Activated T-helper 1 cell treated with anti-CD3 and anti-CD28 coated beads, Interleukin-12 subunit alpha, Interleukin-12 subunit beta, Interleukin-2, Interleukin-4 antibody, amounts not matched to agents 30 ng/mL and 10 ng/mL and 1 ng/mL, durations not matched to agents 14 hours and 24 hours and 36 hours (primary cell): ENCODE measurements around the gene ATP2A2. TPM values are rescaled to one million over a fixed set of nuclear protein-coding genes. Genes with fewer than 3 reads are reported as not detected.

ENCODE experiments used
- DNase-seq: peaks from one replicate; pipeline ENCODE4 v3.0.0; 2021; ENCODE audit warnings: low spot score
- H3K27ac Mint-ChIP-seq: one replicate; pipeline ENCODE4 v1.8.0; 2021; ENCODE audit warnings: mild to moderate bottlenecking, mixed read lengths
- H3K27me3 Mint-ChIP-seq: one replicate; pipeline ENCODE4 v1.8.0; 2022; ENCODE audit warnings: mild to moderate bottlenecking, moderate library complexity, mixed read lengths; ENCODE audit not compliant: insufficient read depth
- H3K36me3 Mint-ChIP-seq: one replicate; pipeline ENCODE4 v1.8.0; 2021; ENCODE audit warnings: low read depth, mixed read lengths
- H3K4me1 Mint-ChIP-seq: one replicate; pipeline ENCODE4 v1.8.0; 2021; ENCODE audit warnings: low read depth, mixed read lengths
- H3K4me3 Mint-ChIP-seq: one replicate; pipeline ENCODE4 v1.8.0; 2021; ENCODE audit warnings: mild to moderate bottlenecking, moderate library complexity, mixed read lengths
- H3K9me3 Mint-ChIP-seq: one replicate; pipeline ENCODE4 v1.8.0; 2021; ENCODE audit warnings: mixed read lengths
- intact Hi-C: fragments of 100-400 bp; cut with micrococcal nuclease; formaldehyde crosslinking; loops from one replicate; pipeline ENCODE4 v1.15.1; 2024
- total RNA-seq: library from RNA; stranded (reverse); gene quantifications from 2 replicates; pipeline ENCODE4 v1.2.3, GENCODE V29; 2022

Gene ATP2A2
- total RNA-seq, 1 donor from 2014 or later = 208 TPM

- Mint-ChIP-seq H3K9me3 (no peaks in the 10 kb centered on the region), H3K36me3 (peaks cover 61% of the 10 kb centered on the region), H3K27me3 (no peaks in the 10 kb centered on the region), H3K4me1 (peaks cover 62% of the 10 kb centered on the region), H3K4me3 (no peak overlapping the region), H3K27ac (peak overlapping the region; percentile 53)
- intact Hi-C loops = loop anchor here (10.0 kb wide), 1 partner anchor 292 kb away; the partner anchor contains the start of genes ANKRD13A and GIT2
- no peak for DNase-seq
Measured at GRCh38 chr12:110286623-110287022, 5.6 kb downstream of the ATP2A2 start.

DNA sequence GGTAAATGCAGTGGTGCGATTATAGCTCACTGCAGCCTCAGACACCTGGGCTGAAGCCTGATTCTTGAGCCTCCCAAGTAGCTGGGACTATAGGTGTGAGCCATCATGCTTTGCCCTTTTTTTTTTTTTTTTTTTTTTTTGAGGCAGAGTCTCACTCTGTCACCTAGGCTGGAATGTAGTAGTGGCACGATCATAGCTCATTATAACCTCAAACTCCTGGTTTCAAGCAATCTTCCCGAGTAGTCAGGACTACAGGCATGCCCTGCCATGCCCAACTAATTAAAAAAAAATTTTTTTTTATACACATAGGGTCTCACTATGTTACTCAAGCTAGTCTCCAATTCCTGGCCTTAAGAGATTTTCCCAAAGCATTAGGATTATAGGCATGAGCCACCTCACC lies 6.9 kb downstream of the ATP2A2 start:
- DNase-seq = no peak
- intact Hi-C loops = loop anchor here (10.0 kb wide), 1 partner anchor 293 kb away; the partner anchor contains the start of genes ANKRD13A and GIT2
- Mint-ChIP-seq H3K36me3 (peaks cover 61% of the 10 kb centered on the region), H3K4me1 (peaks cover 53% of the 10 kb centered on the region), H3K27ac (no peak overlapping the region), H3K4me3 (no peak overlapping the region), H3K27me3 (no peaks in the 10 kb centered on the region), H3K9me3 (no peaks in the 10 kb centered on the region)

DNA sequence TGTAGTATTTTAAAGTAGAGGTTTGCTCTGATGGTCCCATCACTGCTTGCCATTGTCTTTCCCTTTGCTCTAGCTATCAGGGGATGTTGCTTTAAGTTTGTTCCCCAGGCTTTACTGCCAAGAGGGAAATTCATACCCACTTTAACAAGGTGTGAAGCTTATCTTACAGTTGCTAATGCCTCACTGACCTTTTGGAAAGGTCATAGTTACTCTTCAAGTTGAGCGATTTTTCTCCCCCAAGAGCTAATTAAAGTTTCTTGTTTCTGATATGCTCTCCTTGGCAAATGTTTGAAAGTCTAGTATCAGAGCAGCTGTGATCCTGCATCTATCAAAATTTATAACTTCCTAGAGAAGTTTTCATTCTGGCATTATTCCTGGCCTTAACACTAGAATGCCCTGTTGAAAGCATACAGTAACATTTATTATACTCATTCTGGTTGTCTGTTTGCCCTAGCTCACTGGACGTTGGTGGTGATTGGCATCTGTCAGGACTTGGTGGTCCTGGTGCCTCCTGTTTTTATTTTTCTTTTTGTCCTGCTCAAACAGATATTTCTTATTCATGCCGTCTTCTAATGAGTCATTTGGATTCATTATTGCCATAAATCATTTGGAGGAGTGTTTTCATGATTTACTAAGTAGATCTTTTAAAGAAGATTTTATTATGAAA lies 8.1 kb downstream of the ATP2A2 start:
- H3K27ac Mint-ChIP-seq = peak overlapping the region; percentile 61
- H3K4me1 Mint-ChIP-seq = peaks cover 41% of the 10 kb centered on the region
- H3K9me3 Mint-ChIP-seq = no peaks in the 10 kb centered on the region
- intact Hi-C loops = loop anchor here (10.0 kb wide), 1 partner anchor 294 kb away; the partner anchor contains the start of genes ANKRD13A and GIT2
- DNase-seq = no peak
- H3K4me3 Mint-ChIP-seq = no peak overlapping the region
- H3K36me3 Mint-ChIP-seq = peaks cover 53% of the 10 kb centered on the region
- H3K27me3 Mint-ChIP-seq = no peaks in the 10 kb centered on the region

- Mint-ChIP-seq H3K4me3 (no peak overlapping the region), H3K27me3 (no peaks in the 10 kb centered on the region), H3K27ac (peak overlapping the region; percentile 19), H3K36me3 (peaks cover 51% of the 10 kb centered on the region), H3K4me1 (peaks cover 36% of the 10 kb centered on the region), H3K9me3 (no peaks in the 10 kb centered on the region)
- DNase-seq = no peak
- intact Hi-C loops = loop anchor here (10.0 kb wide), 1 partner anchor 295 kb away; the partner anchor contains the start of genes ANKRD13A and GIT2
Measured at GRCh38 chr12:110289711-110290078, 8.6 kb downstream of the ATP2A2 start.

DNA sequence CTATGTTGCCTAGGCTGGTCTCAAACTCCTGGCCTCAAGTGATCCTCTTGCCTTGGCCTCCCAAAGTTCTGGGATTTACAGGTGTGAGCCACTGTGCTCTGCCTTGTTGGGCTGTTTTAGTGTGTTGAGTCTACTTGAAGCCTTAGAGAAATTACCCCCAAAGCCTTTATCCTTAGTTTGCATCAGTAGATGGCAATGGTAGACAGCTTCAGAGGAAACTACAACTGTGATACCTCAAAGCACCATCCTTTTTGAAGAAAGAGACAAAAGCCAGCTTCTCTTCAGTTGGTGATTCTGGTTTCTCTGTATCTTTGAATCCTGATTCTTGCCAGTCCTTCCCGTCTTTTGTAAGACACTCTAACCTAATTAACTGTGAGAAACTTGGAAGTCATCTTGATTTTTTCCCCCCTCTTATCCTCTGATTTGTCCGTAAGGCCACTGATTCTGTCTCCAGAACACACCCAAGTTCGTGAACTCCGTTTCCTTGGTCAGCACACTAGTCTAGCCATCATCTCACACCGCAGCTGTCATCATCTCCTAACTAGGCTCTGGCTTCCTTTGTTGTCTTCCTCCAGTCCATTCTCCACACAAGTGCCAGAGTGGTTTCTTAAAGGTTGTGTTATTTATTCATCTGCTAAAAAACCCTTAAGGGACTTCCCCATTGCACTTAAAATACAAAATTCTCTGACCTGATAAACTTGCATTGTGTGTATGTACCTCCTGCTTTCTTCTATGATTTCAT lies 20.2 kb downstream of the ATP2A2 start:
- Mint-ChIP-seq H3K4me1 (peaks cover 31% of the 10 kb centered on the region), H3K9me3 (no peaks in the 10 kb centered on the region), H3K27me3 (no peaks in the 10 kb centered on the region), H3K4me3 (peak overlapping the region; percentile 20), H3K27ac (peak overlapping the region; percentile 90), H3K36me3 (peaks cover 39% of the 10 kb centered on the region)
- DNase-seq = no peak
- intact Hi-C loops = no loop called here

- peaks cover 44% of the 10 kb centered on the region for H3K36me3 Mint-ChIP-seq
- peak overlapping the region; percentile 0 for H3K27ac Mint-ChIP-seq
- DNase-seq = no peak
- H3K4me1 Mint-ChIP-seq = peaks cover 51% of the 10 kb centered on the region
- H3K27me3 Mint-ChIP-seq = no peaks in the 10 kb centered on the region
- intact Hi-C loops = no loop called here
- no peak overlapping the region for H3K4me3 Mint-ChIP-seq
- no peaks in the 10 kb centered on the region for H3K9me3 Mint-ChIP-seq
Measured at GRCh38 chr12:110304061-110304551, 23.1 kb downstream of the ATP2A2 start.

- no peak for DNase-seq
- intact Hi-C loops = no loop called here
- Mint-ChIP-seq H3K9me3 (no peaks in the 10 kb centered on the region), H3K27ac (peak overlapping the region; percentile 73), H3K36me3 (peaks cover 29% of the 10 kb centered on the region), H3K27me3 (no peaks in the 10 kb centered on the region), H3K4me1 (peaks cover 39% of the 10 kb centered on the region), H3K4me3 (no peak overlapping the region)
Measured at GRCh38 chr12:110307372-110307771, 26.3 kb downstream of the ATP2A2 start.

DNA sequence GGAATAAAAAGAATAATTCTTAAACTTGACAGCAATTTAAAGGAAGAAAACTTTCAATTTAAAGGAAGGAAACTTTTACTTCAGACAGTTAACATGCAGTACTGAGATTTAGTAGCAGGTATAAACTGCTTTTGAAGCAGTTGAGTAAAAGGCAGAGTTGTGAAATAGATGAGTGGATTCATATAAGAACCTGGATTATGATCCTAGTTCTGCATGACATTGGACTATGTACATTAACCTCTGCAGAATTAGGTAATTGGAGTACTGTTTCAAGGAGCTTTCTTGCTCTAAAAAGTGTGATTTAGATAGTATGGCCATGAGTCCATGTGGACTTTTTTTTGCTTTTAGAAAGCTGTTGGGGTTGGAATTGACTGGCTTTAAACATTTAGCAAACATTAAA lies 29.7 kb downstream of the ATP2A2 start:
- no peaks in the 10 kb centered on the region for H3K9me3 Mint-ChIP-seq
- intact Hi-C loops = no loop called here
- H3K27ac Mint-ChIP-seq = no peak overlapping the region
- H3K4me3 Mint-ChIP-seq = no peak overlapping the region
- H3K36me3 Mint-ChIP-seq = peaks cover 32% of the 10 kb centered on the region
- H3K4me1 Mint-ChIP-seq = peaks cover 50% of the 10 kb centered on the region
- no peak for DNase-seq
- H3K27me3 Mint-ChIP-seq = no peaks in the 10 kb centered on the region

- Mint-ChIP-seq H3K4me3 (no peak overlapping the region), H3K27ac (peak overlapping the region; percentile 3), H3K4me1 (peaks cover 59% of the 10 kb centered on the region), H3K27me3 (no peaks in the 10 kb centered on the region), H3K9me3 (no peaks in the 10 kb centered on the region), H3K36me3 (peaks cover 29% of the 10 kb centered on the region)
- intact Hi-C loops = no loop called here
- no peak for DNase-seq
Measured at GRCh38 chr12:110311903-110312302, 30.9 kb downstream of the ATP2A2 start.

DNA sequence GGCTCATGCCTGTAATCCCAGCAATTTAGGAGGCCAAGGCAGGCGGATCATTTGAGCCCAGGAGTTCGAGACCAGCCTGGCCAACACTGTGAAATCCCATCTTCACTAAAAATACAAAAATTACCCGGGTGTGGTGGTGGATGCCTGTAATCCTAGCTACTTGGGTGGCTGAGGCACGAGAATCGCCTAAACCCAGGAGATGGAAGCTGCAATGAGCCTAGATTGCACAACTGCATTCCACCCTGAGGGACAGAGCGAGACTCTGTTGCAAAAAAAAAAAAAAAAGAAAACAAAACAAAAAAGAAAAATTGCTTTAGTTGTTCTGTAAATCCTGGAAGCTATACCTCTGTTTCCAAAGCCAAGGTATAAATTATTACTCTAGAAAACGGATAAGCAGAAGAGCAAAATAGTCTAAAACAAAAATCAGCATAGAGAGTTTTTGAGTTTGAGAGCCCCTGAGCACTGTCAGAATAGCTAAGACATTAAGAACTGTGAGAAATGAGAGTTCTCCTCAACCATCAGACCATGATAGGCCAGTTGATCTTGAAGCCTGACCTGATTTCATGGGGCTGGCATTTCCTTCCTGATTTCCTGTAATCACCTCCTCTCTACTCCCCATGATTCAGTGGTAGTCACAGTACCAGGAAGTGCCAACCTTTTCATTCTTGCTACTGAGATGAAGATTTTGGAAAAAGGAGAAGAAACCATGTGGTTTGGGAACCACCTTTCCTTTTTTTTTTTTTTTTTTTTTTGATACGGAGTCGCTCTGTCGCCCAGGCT lies 31.7 kb downstream of the ATP2A2 start:
- intact Hi-C loops = no loop called here

GRCh38 chr12:110314308-110314707 lies 33.3 kb downstream of the ATP2A2 start:
- no peaks in the 10 kb centered on the region for H3K9me3 Mint-ChIP-seq
- intact Hi-C loops = no loop called here
- no peak overlapping the region for H3K4me3 Mint-ChIP-seq
- H3K27me3 Mint-ChIP-seq = no peaks in the 10 kb centered on the region
- peaks cover 22% of the 10 kb centered on the region for H3K36me3 Mint-ChIP-seq
- peak overlapping the region; percentile 71 for H3K27ac Mint-ChIP-seq
- peaks cover 39% of the 10 kb centered on the region for H3K4me1 Mint-ChIP-seq
- DNase-seq = no peak

More for the DNA sequence above, 31.7 kb downstream of the ATP2A2 start:
- no peak overlapping the region for H3K27ac Mint-ChIP-seq
- H3K4me1 Mint-ChIP-seq = peaks cover 52% of the 10 kb centered on the region
- DNase-seq = no peak
- no peak overlapping the region for H3K4me3 Mint-ChIP-seq
- H3K27me3 Mint-ChIP-seq = no peaks in the 10 kb centered on the region
- no peaks in the 10 kb centered on the region for H3K9me3 Mint-ChIP-seq
- H3K36me3 Mint-ChIP-seq = peaks cover 27% of the 10 kb centered on the region

- H3K9me3 Mint-ChIP-seq = no peaks in the 10 kb centered on the region
- no peaks in the 10 kb centered on the region for H3K27me3 Mint-ChIP-seq
- peak overlapping the region; percentile 14 for H3K27ac Mint-ChIP-seq
- intact Hi-C loops = loop anchor here (2.0 kb wide), 1 partner anchor 34 kb away; no protein-coding TSS in a partner anchor
- DNase-seq = no peak
- peaks cover 26% of the 10 kb centered on the region for H3K36me3 Mint-ChIP-seq
- H3K4me1 Mint-ChIP-seq = peaks cover 47% of the 10 kb centered on the region
- H3K4me3 Mint-ChIP-seq = no peak overlapping the region
Measured at GRCh38 chr12:110316861-110317260, 35.8 kb downstream of the ATP2A2 start.
